GM19035 (cell line): ENCODE results near the gene BCAS4.

Experiments
- ATAC-seq: cut with Tn5 transposase; IDR thresholded peaks from one replicate; pipeline ENCODE4 v1.9.1; 2021; ENCODE audit not compliant: unreplicated experiment

Gene BCAS4

GRCh38 chr20:50903353-50904051 lies 108.6 kb downstream of the BCAS4 start:
- ATAC-seq, result no peak

GRCh38 chr20:50904067-50904570 lies 109.3 kb downstream of the BCAS4 start:
- ATAC-seq, result no peak

- ATAC-seq, result no peak
Measured at GRCh38 chr20:50909413-50909812, 114.6 kb downstream of the BCAS4 start.

- no peak for ATAC-seq
Measured at GRCh38 chr20:50911030-50911429, 116.2 kb downstream of the BCAS4 start.

- ATAC-seq, result peak; percentile 57
Measured at GRCh38 chr20:50911716-50912115, 116.9 kb downstream of the BCAS4 start.

- ATAC-seq, result no peak
Measured at GRCh38 chr20:50913690-50914375, 119.0 kb downstream of the BCAS4 start.

DNA sequence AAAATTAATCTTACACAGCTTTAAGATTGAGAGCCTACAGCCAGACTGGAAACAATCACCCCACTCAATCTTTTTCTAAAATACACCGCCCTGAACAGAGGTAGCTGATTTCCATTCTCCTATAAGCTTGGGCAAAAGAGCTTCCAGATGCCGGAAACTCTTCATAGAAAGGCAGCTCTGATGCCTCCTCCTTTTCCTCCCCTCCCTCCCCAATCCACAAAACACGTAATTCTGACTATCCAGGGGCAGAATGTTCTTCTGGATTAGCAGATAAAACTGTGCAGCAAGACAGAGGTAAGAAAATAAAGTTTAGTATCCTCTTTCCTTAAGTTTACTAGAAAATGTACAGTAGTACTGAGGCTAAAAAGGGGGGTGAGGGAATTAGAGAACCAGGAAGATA lies 120.6 kb downstream of the BCAS4 start:
- no peak for ATAC-seq

GRCh38 chr20:50916257-50916656 lies 121.4 kb downstream of the BCAS4 start:
- no peak for ATAC-seq

GRCh38 chr20:50916934-50917333 lies 122.1 kb downstream of the BCAS4 start:
- no peak for ATAC-seq

- no peak for ATAC-seq
Measured at GRCh38 chr20:50918403-50918802, 123.5 kb downstream of the BCAS4 start.

- ATAC-seq, result no peak
Measured at GRCh38 chr20:50919567-50919966, 124.7 kb downstream of the BCAS4 start.

DNA sequence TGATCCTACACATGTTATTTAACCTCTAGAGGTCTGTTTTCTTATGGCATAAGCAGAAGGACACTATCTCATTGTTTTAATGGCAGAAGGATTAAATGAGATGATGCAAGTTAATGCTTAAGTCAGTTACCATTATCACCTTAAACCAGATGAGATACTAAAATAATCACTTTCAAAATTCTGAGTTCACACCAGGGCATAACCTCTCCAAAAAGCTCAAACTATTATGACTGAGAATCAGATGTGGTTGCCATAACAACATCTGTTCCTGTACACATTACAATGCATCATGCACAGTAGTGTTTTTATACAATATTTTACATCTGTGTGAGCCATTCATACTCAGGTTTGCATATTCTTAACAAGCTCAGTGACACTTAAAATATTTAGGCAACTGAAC lies 126.1 kb downstream of the BCAS4 start:
- ATAC-seq, result no peak

DNA sequence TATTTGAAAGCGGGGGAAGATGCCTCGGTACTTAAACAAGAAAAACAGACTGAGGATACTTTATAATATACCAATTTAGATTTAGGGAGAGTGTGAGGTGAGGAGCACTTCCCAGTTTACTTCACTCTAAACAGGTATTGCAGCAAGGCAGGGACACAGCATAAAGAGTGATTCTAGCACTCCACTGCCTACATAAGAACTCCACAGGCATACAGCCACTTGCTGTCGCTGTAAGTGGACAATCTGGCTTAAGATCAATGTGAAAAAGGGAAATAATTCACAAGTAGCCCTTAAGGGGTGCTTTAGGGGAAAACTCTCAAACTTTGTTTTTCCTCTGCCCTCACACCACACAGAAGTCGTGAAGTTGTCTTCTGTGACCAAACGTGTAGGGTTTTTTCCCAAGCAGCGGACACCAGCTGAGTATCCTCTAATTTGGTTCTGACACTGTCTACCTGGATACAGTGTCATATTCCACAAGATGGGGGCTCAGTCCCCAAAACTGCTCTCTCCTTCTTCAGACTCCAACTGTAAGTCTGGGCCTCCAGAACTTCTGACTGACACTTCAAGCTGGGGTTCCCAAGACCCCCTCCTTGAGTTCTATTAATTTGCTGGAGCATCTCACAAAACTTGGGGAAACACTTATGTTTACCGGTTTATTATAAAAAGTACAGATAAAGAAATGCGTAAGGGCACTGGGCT lies 127.1 kb downstream of the BCAS4 start:
- no peak for ATAC-seq

DNA sequence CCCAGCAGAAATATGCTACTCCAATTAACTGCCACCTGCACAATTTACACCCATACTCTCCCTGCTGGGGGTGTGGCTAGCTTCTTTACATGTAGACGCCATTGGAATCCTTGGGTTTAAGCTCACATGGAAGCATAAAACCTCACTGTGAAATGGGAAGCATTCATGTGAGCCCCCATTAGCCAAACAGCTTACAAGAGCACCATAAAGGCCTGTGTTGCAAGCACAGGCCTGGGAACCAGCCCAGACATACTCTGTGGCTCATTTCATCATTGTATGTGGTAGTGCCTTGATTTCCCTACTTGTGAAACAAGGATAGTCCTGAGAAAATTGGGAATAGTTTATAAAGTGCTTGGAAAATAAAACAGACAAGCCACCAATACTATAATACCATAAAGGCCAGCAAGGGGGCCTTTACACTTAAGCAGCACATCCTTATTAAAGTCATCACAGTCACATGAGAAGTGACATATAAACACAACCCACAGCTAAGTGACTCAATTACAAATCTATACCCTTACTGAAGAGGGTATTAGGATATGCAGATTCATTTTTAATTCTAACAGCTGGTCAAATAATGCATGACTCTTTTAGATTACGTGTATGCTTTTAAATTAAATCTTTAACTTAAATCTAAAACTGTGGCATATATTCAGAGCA lies 129.5 kb downstream of the BCAS4 start:
- no peak for ATAC-seq

GRCh38 chr20:50926530-50926929 lies 131.7 kb downstream of the BCAS4 start:
- ATAC-seq, result no peak
